NT2/D1 (cell line): ENCODE data around the gene FGF3.

Experiments
- SUZ12 ChIP-seq: IDR thresholded peaks from 2 replicates; pipeline ENCODE4 v1.6.1; 2011; ENCODE audit not compliant: insufficient read length, insufficient read depth; ENCODE audit errors: extremely low read depth
- YY1 ChIP-seq: IDR thresholded peaks from 2 replicates; pipeline ENCODE4 v1.6.1; 2011; ENCODE audit not compliant: insufficient read length, insufficient read depth
- ZNF274 ChIP-seq: IDR thresholded peaks from 2 replicates; pipeline ENCODE4 v1.6.1; 2011; ENCODE audit warnings: mild to moderate bottlenecking, low read depth, low read length

DNA sequence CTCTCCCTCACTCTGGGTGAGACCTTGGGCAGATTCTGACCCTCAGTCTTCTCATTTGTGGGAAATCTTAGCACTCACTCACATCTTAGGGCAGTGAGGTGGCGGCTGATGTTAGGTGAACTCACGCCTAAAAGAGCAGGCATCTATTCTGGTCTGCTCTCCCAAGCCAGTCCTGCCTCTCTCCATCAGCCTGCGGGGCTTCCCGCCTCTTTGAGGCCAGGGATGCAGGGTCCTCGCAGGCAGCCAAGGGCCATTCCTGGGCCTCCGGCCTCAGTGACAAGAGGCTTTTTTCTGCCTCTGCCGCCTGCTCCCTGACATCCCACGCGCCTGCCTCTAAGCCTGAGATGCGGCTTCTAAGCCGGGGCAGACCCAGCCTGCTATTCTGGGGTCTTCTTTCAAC is 30.3 kb downstream of the FGF3 start:
- TF ChIP-seq ZNF274 (no peak), YY1 (no peak), SUZ12 (no peak)
